Activated T-helper 1 cell treated with Interleukin-2 at 50 U/mL for 16 hours (primary cell): ENCODE data around the gene ALK.

Source experiments
- DNase-seq: peaks from one replicate; pipeline ENCODE4 v3.0.0-alpha.2; 2020; ENCODE audit warnings: low read depth

ALK gene

DNA sequence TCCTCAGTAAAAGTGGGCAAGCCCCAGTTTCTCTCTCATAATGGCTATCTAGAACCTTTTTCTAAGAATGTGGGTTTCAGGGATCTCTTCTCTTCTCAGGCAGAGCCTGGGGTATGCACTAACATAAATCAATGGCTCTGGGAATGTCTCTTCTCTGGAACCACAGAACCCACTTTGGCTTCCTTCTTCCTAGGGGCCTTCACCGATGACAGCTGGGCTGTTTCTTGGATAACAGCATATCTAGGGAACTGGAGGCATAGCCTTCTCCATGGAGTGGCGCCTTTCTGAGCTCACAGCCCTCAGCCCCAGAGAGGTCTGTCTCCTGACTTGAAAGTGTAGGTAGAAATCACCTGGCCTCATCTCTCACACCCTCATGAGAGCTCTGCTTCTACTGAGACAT, 558.3 kb downstream of the ALK start:
- DNase-seq, result no peak

DNA sequence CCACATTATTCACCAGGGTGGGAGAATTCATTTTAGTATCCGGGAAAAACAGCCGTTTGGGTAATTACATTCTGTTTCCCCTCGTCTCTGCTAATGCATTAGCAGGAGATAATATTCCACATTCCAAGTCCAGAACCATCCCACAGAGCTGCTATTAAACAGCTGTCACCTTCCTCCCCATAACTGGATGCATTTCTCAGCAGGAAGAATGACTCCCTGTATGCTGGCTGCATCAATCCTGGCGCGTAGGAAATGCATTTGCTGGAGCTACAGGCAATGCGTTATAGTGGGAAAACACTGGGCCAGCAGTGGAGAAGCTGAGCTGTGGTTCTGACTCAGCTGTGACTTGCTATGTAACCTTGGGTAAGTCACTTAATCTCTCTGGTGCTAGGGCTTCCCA, 560.2 kb downstream of the ALK start:
- DNase-seq, result no peak

- DNase-seq, result no peak
Measured at GRCh38 chr2:29360016-29360784, 561.2 kb downstream of the ALK start.

DNA sequence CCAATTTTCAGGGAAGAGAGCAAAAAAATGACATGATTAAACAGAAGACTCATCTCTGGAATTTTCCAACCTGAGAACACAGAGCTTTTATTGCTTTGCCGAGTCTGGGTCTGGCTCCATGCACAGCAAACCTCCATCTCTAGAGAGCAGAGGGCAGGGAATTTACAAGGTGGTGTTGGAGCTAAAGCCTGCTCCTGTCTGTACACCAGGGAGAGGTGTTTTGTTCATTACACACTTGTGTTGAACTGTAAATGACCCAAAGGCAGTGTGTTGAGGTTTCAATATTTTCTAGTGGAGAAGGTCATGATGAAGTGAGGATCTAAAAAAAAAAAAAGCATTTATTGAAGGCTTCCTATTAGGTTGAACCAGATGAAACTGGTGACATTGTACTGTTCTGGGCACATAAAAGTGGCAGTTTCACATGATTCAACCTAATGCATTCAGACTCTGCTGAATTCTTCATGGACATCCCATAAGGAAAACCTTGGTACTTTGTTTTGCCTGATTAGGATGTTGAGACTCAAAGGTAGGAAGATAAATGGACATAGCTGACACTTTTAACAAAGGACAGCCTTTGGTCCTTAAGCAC, 567.9 kb downstream of the ALK start:
- DNase-seq, result no peak

DNA sequence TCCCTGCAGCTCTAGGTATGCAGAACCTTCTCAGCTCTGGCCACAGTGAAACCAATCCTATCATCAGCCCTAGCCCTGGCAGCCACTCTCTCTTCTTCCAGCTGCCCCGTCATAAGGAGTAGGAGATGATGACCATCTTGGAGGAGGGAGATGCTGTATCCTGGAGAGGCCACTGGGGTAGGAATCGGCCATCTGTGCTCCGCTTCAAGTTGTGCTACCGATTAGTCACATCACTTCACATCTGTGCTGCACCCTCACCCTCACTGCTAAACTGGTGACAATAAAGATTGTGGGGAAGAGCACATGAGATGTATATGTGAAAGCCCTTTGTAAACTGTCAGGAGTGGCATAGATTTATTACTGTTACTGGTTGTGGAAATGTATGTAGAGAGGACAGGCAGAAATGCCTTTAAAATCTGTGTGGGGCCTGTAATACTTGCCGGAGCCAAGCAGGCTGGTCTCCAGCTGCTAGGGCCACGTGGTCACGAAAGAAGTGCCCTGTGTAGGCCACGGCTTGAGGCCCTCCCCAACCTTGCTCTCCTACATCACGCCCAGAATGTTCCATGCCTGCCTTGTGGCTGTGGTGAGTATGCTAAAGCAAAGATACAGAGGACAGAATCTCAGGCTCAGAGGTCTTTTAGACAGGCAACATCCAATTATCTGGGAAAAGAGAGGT, 569.3 kb downstream of the ALK start:
- DNase-seq, result no peak

DNA sequence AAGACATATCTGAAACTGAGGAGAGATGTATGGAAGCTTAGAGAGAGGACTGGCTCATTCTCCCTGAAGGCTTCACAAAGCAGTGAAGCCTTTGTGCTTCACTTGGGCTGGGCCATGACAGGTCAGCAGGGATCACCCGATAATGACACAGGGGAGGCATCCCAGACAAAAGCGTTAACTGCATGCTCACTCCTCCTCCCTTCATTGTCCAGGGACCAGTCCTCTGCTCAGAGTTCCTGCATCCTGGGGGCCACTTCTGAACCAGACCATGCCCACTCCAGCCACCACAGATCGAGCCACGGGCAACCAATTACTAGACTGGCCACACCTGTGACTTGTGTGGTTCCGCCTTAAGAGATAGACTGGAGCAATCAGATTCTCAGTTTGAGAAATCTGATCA, 570.1 kb downstream of the ALK start:
- DNase-seq, result no peak

DNA sequence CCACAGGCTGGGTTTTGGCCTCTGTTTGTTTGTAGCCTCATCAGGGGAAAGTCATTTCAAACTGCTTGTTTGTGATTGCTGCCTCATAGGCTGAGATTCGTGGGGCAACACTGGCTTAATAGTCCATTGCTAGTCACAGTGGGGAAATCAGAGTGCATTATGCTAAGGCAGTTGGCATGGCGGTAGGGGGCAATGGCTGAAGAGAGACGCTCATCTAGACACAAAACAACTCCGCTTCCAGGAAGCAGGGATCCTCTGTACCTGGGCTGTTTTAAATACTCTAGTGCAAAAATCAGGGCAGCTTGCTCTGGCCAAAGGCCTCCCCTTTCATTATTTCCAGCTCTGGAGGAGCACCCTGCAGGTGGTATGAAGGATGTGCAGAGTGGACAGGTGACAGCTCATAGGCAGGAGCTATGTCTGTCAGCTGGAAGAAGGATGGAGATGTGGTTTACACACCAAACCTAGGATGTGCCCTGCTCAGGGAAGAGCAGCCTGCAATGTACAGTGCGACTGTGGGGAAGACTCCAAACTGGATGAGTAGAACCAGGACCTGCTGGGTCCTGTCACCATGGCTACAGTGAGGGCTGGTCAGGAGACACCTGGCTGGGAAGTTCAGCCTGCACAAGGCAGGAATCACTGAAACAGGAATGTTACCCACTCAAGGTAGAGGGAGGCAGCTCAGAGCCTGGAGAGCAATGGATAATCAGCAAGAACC, 571.9 kb downstream of the ALK start:
- DNase-seq, result no peak

DNA sequence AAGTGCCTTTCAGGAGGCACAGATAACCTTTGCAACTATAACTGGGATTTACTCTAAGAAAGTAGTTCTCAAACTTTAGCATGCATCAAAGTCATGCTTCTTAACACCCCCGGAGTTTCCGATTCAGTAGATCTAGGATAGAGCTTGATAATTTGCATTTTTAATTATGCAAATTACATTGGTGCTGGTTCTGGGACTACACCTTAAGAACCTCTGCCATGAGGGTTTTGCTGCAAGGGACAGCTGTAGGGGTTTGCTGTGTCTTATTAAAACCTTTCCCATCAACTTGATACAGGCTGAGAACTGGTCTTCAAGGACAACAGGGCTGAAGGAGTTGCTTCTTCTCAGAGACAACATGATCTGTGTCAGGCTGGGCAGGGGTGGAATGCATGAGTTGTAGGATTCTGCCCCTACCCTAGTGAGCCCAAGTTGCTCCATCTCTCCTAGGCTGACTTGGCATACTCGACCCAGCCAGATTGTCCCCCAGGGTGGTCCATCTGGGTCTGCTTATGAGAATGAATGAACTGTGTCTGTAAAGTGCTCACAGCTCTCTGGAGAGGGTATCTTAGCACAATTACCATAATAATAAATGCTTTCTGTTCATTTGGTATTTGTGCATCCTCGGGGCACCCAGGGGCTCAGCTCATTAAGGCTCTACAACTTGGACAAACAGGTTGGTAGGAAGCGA, 573.5 kb downstream of the ALK start:
- no peak for DNase-seq

DNA sequence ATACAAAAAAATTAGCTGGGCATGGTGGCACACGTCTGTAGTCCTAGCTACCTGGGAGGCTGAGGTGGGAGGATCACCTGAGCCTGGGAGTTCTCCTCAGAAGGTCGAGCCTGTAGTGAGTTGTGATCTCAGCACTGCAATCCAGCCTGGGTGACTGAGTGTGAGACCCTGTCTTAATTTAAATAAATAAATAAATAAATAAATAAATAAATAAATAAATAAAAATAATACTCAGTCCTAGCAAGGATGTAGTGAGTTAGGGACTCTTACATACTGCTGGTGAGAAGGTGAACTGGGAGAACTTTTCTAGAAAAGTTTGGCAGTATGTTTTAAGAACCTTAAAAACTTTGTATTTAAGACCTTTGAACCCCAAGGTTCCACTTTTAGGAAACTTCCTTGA, 576.1 kb downstream of the ALK start:
- no peak for DNase-seq

- DNase-seq, result no peak
Measured at GRCh38 chr2:29343830-29344229, 577.6 kb downstream of the ALK start.

- DNase-seq, result no peak
Measured at GRCh38 chr2:29336341-29337241, 584.8 kb downstream of the ALK start.

- DNase-seq, result no peak
Measured at GRCh38 chr2:29335396-29335795, 586.0 kb downstream of the ALK start.

DNA sequence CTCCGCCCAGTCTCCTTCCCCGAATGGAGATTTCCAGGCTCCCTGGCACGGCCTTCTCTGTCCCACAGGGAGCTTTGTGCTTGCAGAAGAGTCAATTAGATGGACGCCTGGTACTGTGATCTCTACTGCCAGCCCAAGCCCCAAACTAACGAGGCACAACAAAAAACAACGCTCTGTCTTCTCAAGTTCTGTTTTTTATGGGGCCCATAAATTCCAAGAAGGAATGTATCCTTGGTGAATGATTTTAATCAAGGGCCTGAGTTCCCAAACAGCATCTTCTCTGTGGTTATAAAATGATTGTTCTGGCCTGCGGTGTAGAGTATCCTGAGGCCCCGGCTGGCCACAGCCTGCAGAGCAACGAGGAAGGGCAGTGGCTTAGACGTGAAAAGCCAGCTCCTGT, 586.7 kb downstream of the ALK start:
- DNase-seq, result no peak

- DNase-seq, result no peak
Measured at GRCh38 chr2:29332540-29332939, 588.8 kb downstream of the ALK start.

- no peak for DNase-seq
Measured at GRCh38 chr2:29329899-29330298, 591.5 kb downstream of the ALK start.

- DNase-seq, result no peak
Measured at GRCh38 chr2:29326926-29327325, 594.5 kb downstream of the ALK start.

DNA sequence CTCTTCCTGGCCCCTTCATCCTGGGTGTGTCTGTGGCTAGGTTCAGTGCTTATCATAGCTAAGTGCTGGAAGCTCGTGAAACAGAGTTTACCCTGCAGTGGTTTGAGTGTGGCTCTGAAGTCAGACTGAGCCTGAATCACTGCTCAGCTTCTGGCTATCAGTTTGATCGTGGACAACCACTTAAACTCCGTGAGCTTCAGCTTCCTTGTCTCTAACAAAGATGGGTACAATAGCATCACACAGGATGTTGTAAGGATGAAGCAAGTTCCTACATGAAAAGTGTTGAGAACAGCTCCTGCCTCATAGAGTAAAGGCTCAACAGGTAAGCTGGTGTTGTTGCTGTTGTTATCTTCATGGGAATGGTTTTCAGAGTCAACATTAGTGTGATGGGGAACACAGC, 595.8 kb downstream of the ALK start:
- no peak for DNase-seq

DNA sequence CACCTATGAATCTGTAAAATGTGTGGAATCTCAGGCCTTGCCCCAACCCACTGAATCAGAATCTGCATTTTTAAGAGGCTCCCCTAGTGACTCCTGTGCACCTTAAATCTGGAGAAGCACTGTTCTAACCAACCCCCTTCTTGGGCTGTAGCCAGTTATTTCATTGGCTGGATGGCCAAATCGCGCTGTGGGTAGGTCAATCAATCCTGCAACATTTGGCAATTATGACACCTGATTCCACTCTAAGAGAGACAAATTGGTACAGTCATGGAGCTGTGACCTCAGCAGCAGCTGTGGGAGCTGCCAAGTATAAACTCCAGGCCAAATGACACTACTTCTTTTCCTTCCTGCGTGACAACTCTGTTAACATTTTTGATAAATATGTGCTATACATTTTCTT, 597.4 kb downstream of the ALK start:
- DNase-seq, result no peak

- DNase-seq, result no peak
Measured at GRCh38 chr2:29323301-29323700, 598.1 kb downstream of the ALK start.

DNA sequence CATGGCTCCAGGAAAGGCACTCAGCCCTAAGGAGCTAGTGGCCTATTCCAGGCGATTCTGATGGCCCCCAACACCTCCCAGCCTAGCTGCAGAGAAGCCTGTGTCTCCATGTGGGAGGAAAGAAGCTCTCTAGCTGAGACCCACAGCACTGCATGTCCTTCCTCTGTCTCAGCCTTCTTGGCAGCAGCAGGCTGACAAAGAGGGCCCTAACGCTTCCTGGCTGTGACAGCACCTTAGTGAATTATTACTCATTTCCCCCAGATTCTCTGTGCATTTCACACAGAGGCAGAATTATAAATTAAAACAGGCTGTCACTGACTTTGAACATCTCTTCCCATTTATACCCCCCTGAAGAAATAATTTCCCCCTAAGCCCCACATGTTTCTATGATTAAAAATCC, 599.4 kb downstream of the ALK start:
- DNase-seq, result no peak

DNA sequence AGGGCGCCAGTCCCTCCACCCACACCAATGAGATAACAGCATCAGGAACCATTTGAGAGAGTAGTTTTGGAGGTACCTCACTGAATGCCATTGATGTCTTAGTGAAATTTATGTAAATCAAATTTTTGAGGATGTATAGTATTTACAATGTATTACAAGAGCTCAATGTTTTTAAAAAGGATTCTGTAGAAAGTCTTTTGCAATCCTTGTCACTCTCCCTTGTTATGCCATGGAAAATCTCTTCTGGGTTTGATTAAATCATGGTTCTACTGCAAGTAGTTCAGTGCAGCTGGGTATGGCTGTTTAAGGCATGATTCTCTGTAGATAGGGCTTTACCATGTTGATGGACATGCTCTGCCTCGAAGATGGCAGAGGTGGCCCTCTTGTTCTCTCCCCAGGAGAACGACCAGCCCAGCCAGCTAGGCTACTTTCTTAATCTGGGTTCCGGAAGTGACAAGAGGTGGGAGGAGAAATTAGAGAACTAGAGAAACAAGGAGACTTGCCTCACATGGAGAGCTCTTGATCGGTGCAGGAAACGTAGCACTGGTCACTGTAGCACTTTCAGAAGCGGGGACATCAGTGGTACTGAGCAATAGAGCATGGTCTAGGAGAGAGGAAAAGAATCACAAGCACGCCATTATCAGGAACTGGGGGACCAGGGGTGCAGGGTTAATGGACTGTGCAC, 603.4 kb downstream of the ALK start:
- no peak for DNase-seq
